Endothelial cell (in vitro differentiated cells): ENCODE measurements around the gene IFT122. TPM values are rescaled to one million over a fixed set of nuclear protein-coding genes. Genes with fewer than 3 reads are reported as not detected.

Source experiments
- DNase-seq: peaks from one replicate; pipeline ENCODE4 v3.0.0; 2021; ENCODE audit warnings: low spot score
- H3K27ac Mint-ChIP-seq: one replicate; pipeline ENCODE4 v1.8.0; 2021; ENCODE audit warnings: mixed read lengths, inconsistent platforms; ENCODE audit not compliant: unreplicated experiment
- H3K27me3 Mint-ChIP-seq: one replicate; pipeline ENCODE4 v1.8.0; 2021; ENCODE audit warnings: mild to moderate bottlenecking, moderate library complexity, mixed read lengths, inconsistent platforms; ENCODE audit not compliant: unreplicated experiment
- H3K36me3 Mint-ChIP-seq: one replicate; pipeline ENCODE4 v1.8.0; 2021; ENCODE audit warnings: mild to moderate bottlenecking, low read depth, mixed read lengths, inconsistent platforms; ENCODE audit not compliant: unreplicated experiment
- H3K4me1 Mint-ChIP-seq: one replicate; pipeline ENCODE4 v1.8.0; 2021; ENCODE audit warnings: mild to moderate bottlenecking, mixed read lengths, inconsistent platforms; ENCODE audit not compliant: unreplicated experiment
- H3K4me3 Mint-ChIP-seq: one replicate; pipeline ENCODE4 v1.8.0; 2021; ENCODE audit warnings: mild to moderate bottlenecking, mixed read lengths, inconsistent platforms; ENCODE audit not compliant: unreplicated experiment
- H3K9me3 Mint-ChIP-seq: one replicate; pipeline ENCODE4 v1.8.0; 2021; ENCODE audit warnings: mixed read lengths, inconsistent platforms; ENCODE audit not compliant: unreplicated experiment
- CTCF ChIP-seq: fragments of 200-600 bp; sonication (generic); IDR thresholded peaks from one replicate; pipeline ENCODE4 v1.5.0; 2021; ENCODE audit warnings: antibody characterized with exemption; ENCODE audit not compliant: unreplicated experiment
- total RNA-seq: library from RNA; stranded (reverse); fragmentation: NEBNext Ultra II Directional; extraction: Animal tissue kit (Norgen Biotek cat#: 25700); gene quantifications from one replicate; pipeline ENCODE4 v1.2.1, GENCODE V29; 2021; ENCODE audit not compliant: unreplicated experiment

Gene IFT122
- total RNA-seq, 1 donor from 2014 or later: 25.1 TPM

DNA sequence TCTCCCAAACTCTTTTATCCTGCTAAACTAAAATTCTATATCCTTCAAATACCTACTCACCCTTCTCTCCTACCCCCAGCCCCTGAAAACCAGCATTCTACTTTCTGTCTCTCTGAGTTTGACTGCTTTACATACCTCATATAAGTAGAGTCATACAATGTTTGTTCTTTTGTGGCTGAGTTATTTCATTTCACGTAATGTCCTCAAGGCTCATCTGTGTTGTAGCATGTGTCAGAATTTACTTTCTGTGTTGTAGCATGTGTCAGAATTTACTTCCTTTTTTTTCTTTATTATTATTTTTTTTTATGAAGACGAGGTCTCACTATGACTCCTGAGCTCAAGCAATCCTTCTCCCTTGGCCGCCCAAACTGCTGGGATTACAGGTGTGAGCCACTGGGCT lies 20.1 kb downstream of the IFT122 start:
- no peaks in the 10 kb centered on the region for H3K9me3 Mint-ChIP-seq
- peaks cover 10% of the 10 kb centered on the region for H3K36me3 Mint-ChIP-seq
- H3K27ac Mint-ChIP-seq: no peak overlapping the region
- no peak for DNase-seq
- peak overlapping the region; percentile 2 for H3K4me3 Mint-ChIP-seq
- peaks cover 12% of the 10 kb centered on the region for H3K4me1 Mint-ChIP-seq
- no peaks in the 10 kb centered on the region for H3K27me3 Mint-ChIP-seq
- TF ChIP-seq CTCF: no peak

DNA sequence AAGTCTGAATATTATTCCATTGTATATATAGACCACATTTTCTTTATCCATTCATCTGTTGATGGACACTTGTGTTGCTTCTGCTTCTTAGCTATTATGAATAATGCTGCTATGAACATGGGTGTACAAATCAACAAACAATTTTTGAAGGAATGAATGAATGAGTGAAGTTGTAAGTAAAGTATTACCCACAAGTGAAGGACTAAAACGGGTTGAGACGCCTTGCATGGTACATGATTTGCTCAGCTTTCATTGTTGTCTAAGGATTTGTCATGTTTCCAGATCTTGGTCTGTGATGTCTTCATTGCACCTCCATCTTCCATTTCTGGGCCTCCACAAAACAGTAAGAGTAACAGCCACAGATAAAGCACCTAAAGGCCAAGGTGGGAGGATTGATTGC lies 20.5 kb downstream of the IFT122 start:
- Mint-ChIP-seq H3K27me3 (no peaks in the 10 kb centered on the region), H3K36me3 (peaks cover 10% of the 10 kb centered on the region), H3K4me3 (no peak overlapping the region), H3K27ac (no peak overlapping the region), H3K9me3 (no peaks in the 10 kb centered on the region), H3K4me1 (peaks cover 12% of the 10 kb centered on the region)
- DNase-seq: no peak
- no peak for TF ChIP-seq CTCF

- H3K27ac Mint-ChIP-seq: no peak overlapping the region
- H3K4me1 Mint-ChIP-seq: peaks cover 12% of the 10 kb centered on the region
- no peaks in the 10 kb centered on the region for H3K27me3 Mint-ChIP-seq
- no peak overlapping the region for H3K4me3 Mint-ChIP-seq
- no peak for DNase-seq
- H3K9me3 Mint-ChIP-seq: no peaks in the 10 kb centered on the region
- no peak for TF ChIP-seq CTCF
- H3K36me3 Mint-ChIP-seq: peaks cover 10% of the 10 kb centered on the region
Measured at GRCh38 chr3:129461022-129461421, 21.0 kb downstream of the IFT122 start.

DNA sequence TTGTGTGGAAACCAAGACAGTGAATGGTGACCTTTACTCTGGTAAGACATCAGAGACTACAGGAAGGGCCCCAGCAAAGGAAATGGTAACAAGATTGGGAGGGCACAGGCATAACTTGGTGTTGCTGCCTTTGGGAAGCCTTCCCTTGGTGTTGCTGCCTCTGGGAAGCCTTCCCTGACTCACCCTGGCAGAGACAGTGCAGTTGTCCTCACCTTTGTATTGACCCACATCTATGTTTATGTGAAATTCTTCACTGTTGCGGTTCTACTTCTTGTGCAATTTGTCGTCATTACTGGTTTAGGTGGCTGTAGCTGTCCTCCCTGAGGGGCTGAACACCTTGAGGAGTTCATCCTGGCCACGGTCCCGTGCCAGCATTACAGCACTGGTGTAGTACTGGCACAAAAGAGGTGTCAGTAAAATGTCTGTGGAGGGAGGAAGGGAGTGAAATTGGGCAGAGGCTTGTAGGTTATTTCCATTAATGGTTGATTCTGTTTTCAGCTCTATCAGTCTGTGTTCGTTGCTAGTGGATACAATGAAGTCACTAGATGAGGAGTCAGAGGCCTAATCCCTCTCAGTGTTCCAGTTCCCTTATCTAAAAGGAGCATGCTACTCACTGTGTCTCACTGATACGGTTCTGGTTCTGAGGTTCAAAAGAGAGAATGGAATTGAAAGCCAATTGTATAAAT lies 21.6 kb downstream of the IFT122 start:
- no peak overlapping the region for H3K4me3 Mint-ChIP-seq
- DNase-seq: no peak
- H3K4me1 Mint-ChIP-seq: peaks cover 13% of the 10 kb centered on the region
- peaks cover 10% of the 10 kb centered on the region for H3K36me3 Mint-ChIP-seq
- no peaks in the 10 kb centered on the region for H3K27me3 Mint-ChIP-seq
- TF ChIP-seq CTCF: no peak
- peak overlapping the region; percentile 74 for H3K27ac Mint-ChIP-seq
- H3K9me3 Mint-ChIP-seq: no peaks in the 10 kb centered on the region

DNA sequence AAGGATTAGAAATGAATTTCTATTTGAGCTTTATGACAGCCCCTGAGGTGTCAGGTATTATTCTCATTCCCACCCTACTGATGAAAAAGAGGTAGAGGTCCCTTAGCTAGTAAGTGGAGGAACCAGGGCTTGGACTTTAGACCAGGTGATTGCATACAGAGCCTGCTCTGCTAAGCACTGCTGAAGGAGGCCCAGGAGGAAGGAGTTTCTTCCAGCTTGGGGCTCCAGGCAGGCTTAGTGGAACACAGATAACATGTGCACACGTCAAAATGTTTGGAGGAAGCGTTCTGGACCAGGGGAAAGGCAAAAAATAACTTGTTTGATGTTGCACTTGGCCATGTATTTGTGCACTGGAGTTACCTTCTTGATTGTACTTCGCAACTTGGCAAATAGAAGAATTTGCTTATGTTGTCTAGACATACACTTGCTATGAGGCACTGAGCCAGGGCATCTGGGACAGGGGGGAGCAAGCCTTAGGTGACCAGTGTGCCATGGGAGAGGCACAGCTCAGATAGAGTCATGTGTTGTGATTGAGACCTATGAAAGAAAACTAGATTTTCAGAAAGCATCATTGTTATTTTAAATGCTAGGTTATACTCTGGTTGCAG lies 22.4 kb downstream of the IFT122 start:
- Mint-ChIP-seq H3K27me3 (no peaks in the 10 kb centered on the region), H3K4me1 (peaks cover 20% of the 10 kb centered on the region), H3K27ac (no peak overlapping the region), H3K36me3 (peaks cover 4% of the 10 kb centered on the region), H3K9me3 (no peaks in the 10 kb centered on the region), H3K4me3 (no peak overlapping the region)
- no peak for DNase-seq
- no peak for TF ChIP-seq CTCF
